Aorta (tissue), 5 donors: Measurements from ENCODE around the gene SYT1. TPM values are rescaled to one million over a fixed set of nuclear protein-coding genes. Genes with fewer than 3 reads are reported as not detected.
A peak's percentile ranks its signal among the peaks of the same experiment; 100 is the strongest.

Experiments
- ATAC-seq: fragments of 200-7000 bp; cut with Tn5 transposase; one replicate; pipeline ENCODE4 v1.9.1; 2022; ENCODE audit warnings: moderate library complexity; ENCODE audit not compliant: low FRiP score
- DNase-seq, 2 donors: peaks; one replicate each; pipeline ENCODE4 v3.0.0-alpha.2; 2020
- H3K27ac ChIP-seq, 2 donors: one replicate each; pipeline ENCODE4 v1.5.1; 2013; ENCODE audit warnings: low read length in 2 of 2, mild to moderate bottlenecking in 2 of 2, moderate library complexity in 2 of 2, control low read depth in 1 of 2, inconsistent platforms in 1 of 2, low read depth in 1 of 2
- H3K27me3 ChIP-seq, 2 donors: one replicate each; pipeline ENCODE4 v1.6.1; 2013; ENCODE audit warnings: control low read depth in 1 of 2, low read length in 1 of 2, mild to moderate bottlenecking in 1 of 2, moderate library complexity in 1 of 2; ENCODE audit not compliant: insufficient read depth in 2 of 2, control insufficient read depth in 1 of 2
- H3K36me3 ChIP-seq, 2 donors: one replicate each; pipeline ENCODE4 v1.6.1; 2013; ENCODE audit warnings: control low read depth in 1 of 2, low read length in 1 of 2, mild to moderate bottlenecking in 1 of 2; ENCODE audit not compliant: insufficient read depth in 2 of 2, control insufficient read depth in 1 of 2
- H3K4me1 ChIP-seq, 2 donors: one replicate each; pipeline ENCODE4 v1.6.1; 2013; ENCODE audit warnings: low read length in 2 of 2, control low read depth in 1 of 2, mild to moderate bottlenecking in 1 of 2, moderate library complexity in 1 of 2; ENCODE audit not compliant: insufficient read depth in 2 of 2, control insufficient read depth in 1 of 2
- H3K4me3 ChIP-seq, 2 donors: one replicate each; pipeline ENCODE4 v1.5.1; 2013; ENCODE audit warnings: low read length in 2 of 2, control low read depth in 1 of 2, mild to moderate bottlenecking in 1 of 2
- H3K9me3 ChIP-seq: one replicate; pipeline ENCODE4 v1.6.1; 2013; ENCODE audit warnings: mild to moderate bottlenecking, low read length; ENCODE audit not compliant: control insufficient read depth
- WGBS, 2 donors: extraction: QIAGEN DNeasy Blood & Tissue Kit; methylation state at CpG; one replicate each; pipeline ENCODE4 v1.1.7; 2013; 5-methylcytosine and 5-hydroxymethylcytosine counted together
- intact Hi-C, 2 donors: fragments of 100-400 bp; cut with DNase I; formaldehyde crosslinking; loops; one replicate each; pipeline versions ENCODE4 v1.14.2 to v1.15.0; 2022
- polyA plus RNA-seq, 2 donors: library from polyadenylated mRNA; stranded (reverse); fragments of 200-250 nt; gene quantifications; one replicate each; pipeline ENCODE4 v1.2.3, GENCODE V29; 2013
- total RNA-seq, 2 donors: library from RNA; stranded (reverse); fragmentation: NEBNext Ultra II Directional; extraction: Animal tissue kit (Norgen Biotek cat#: 25700); gene quantifications; one replicate each; pipeline ENCODE4 v1.2.1, GENCODE V29; 2021
- donor health status: healthy with polysubstance abuse.
- donor health status: Bipolar disorder and iron deficiency.
- donor health status: DM: no; HTN: no; CAD: no.
- donor health status: DM: no; HTN: no; CAD: no.
- donor health status: DM: yes; HTN: yes; CAD: no.

The SYT1 gene
- total and polyA plus RNA-seq, 4 donors, result 0.05 to 1.8 (median 1.5) TPM; not detected in 1

GRCh38 chr12:79441534-79441933 lies 577.0 kb downstream of the SYT1 start:
- Histone ChIP-seq H3K9me3 (no peaks in the 10 kb centered on the region), H3K4me3 (no peak overlapping the region), H3K27me3 (no peaks in the 10 kb centered on the region), H3K4me1 (peaks cover 0 to 2% of the 10 kb centered on the region in 2 donors), H3K27ac (no peak overlapping the region), H3K36me3 (no peaks in the 10 kb centered on the region)
- WGBS, 2 donors, result 94 to 96% methylated on average over 4 of the region's 4 CpGs
- ATAC-seq, result no peak
- intact Hi-C loops, result no loop called here
- DNase-seq, result no peak

GRCh38 chr12:79442396-79442795 lies 577.8 kb downstream of the SYT1 start:
- no peak overlapping the region for H3K27ac ChIP-seq
- no peak for ATAC-seq
- intact Hi-C loops, result no loop called here

GRCh38 chr12:79444089-79444488 lies 579.5 kb downstream of the SYT1 start:
- intact Hi-C loops, result no loop called here
- H3K27ac ChIP-seq, result no peak overlapping the region
- DNase-seq, result no peak

More at GRCh38 chr12:79442396-79442795, 577.8 kb downstream of the SYT1 start:
- Histone ChIP-seq H3K4me3 (no peak overlapping the region), H3K36me3 (no peaks in the 10 kb centered on the region), H3K9me3 (no peaks in the 10 kb centered on the region), H3K27me3 (no peaks in the 10 kb centered on the region), H3K4me1 (peaks cover 0 to 2% of the 10 kb centered on the region in 2 donors)
- no peak for DNase-seq

GRCh38 chr12:79448816-79449215 lies 584.2 kb downstream of the SYT1 start:
- Histone ChIP-seq H3K27me3 (no peaks in the 10 kb centered on the region), H3K27ac (no peak overlapping the region), H3K36me3 (no peaks in the 10 kb centered on the region), H3K9me3 (no peaks in the 10 kb centered on the region), H3K4me3 (no peak overlapping the region), H3K4me1 (no peaks in the 10 kb centered on the region)
- no peak for ATAC-seq
- no peak for DNase-seq
- intact Hi-C loops, result no loop called here
- WGBS, 2 donors, result 95 to 97% methylated on average over 11 of the region's 11 CpGs

More at GRCh38 chr12:79444089-79444488, 579.5 kb downstream of the SYT1 start:
- Histone ChIP-seq H3K4me3 (no peak overlapping the region), H3K36me3 (no peaks in the 10 kb centered on the region), H3K27me3 (no peaks in the 10 kb centered on the region), H3K4me1 (peaks cover 0 to 2% of the 10 kb centered on the region in 2 donors), H3K9me3 (no peaks in the 10 kb centered on the region)
- ATAC-seq, result no peak

- no peak for ATAC-seq
- intact Hi-C loops, result no loop called here
- Histone ChIP-seq H3K4me1 (peaks cover 0 to 3% of the 10 kb centered on the region in 2 donors), H3K27me3 (no peaks in the 10 kb centered on the region), H3K9me3 (no peaks in the 10 kb centered on the region), H3K36me3 (no peaks in the 10 kb centered on the region), H3K27ac (no peak overlapping the region), H3K4me3 (no peak overlapping the region)
- no peak for DNase-seq
Measured at GRCh38 chr12:79451365-79451764, 586.8 kb downstream of the SYT1 start.

- ATAC-seq, result peak; percentile 77
- Histone ChIP-seq H3K27ac (peak overlapping the region in 1 of 2 donors; percentile 12), H3K36me3 (no peaks in the 10 kb centered on the region), H3K4me3 (peak overlapping the region in 1 of 2 donors; percentile 6), H3K9me3 (no peaks in the 10 kb centered on the region), H3K27me3 (no peaks in the 10 kb centered on the region), H3K4me1 (peaks cover 0 to 3% of the 10 kb centered on the region in 2 donors)
- WGBS, 2 donors, result 6% methylated on average over 6 of the region's 6 CpGs
- DNase-seq, result peak in 1 of 2 donors; percentile 70
- intact Hi-C loops, result no loop called here
Measured at GRCh38 chr12:79451978-79452377, 587.4 kb downstream of the SYT1 start.

GRCh38 chr12:79452906-79453305 lies 588.3 kb downstream of the SYT1 start:
- no peaks in the 10 kb centered on the region for H3K36me3 ChIP-seq
- no peak for DNase-seq
- H3K27ac ChIP-seq, result no peak overlapping the region
- ATAC-seq, result no peak
- peaks cover 0 to 3% of the 10 kb centered on the region in 2 donors for H3K4me1 ChIP-seq
- 96 to 98% methylated on average over 6 of the region's 6 CpGs for WGBS, 2 donors
- no peaks in the 10 kb centered on the region for H3K9me3 ChIP-seq
- intact Hi-C loops, result no loop called here
- no peaks in the 10 kb centered on the region for H3K27me3 ChIP-seq
- no peak overlapping the region for H3K4me3 ChIP-seq

GRCh38 chr12:79453820-79454219 lies 589.2 kb downstream of the SYT1 start:
- Histone ChIP-seq H3K4me3 (no peak overlapping the region), H3K27me3 (no peaks in the 10 kb centered on the region), H3K4me1 (peaks cover 0 to 3% of the 10 kb centered on the region in 2 donors), H3K27ac (no peak overlapping the region), H3K36me3 (no peaks in the 10 kb centered on the region), H3K9me3 (no peaks in the 10 kb centered on the region)
- 45 to 46% methylated on average over 3 of the region's 3 CpGs for WGBS, 2 donors
- DNase-seq (no peak), ATAC-seq (no peak)
- intact Hi-C loops, result no loop called here

- intact Hi-C loops, result no loop called here
- H3K36me3 ChIP-seq, result no peaks in the 10 kb centered on the region
- ATAC-seq (no peak), DNase-seq (no peak)
- H3K9me3 ChIP-seq, result no peaks in the 10 kb centered on the region
- 42 to 56% methylated on average over 3 of the region's 3 CpGs for WGBS, 2 donors
- no peaks in the 10 kb centered on the region for H3K27me3 ChIP-seq
- H3K4me3 ChIP-seq, result no peak overlapping the region
- peaks cover 0 to 3% of the 10 kb centered on the region in 2 donors for H3K4me1 ChIP-seq
- no peak overlapping the region for H3K27ac ChIP-seq
Measured at GRCh38 chr12:79454338-79454843, 589.8 kb downstream of the SYT1 start.
